Neural progenitor cell (in vitro differentiated cells): ENCODE measurements around the gene CDC42EP4. TPM values are rescaled to one million over a fixed set of nuclear protein-coding genes. Genes with fewer than 3 reads are reported as not detected.

ENCODE experiments used
- DNase-seq: peaks from one replicate; pipeline ENCODE4 v3.0.0-alpha.2; 2016; ENCODE audit warnings: low spot score
- H2AFZ ChIP-seq: fragments of 200-600 bp; sonication (generic); replicated peaks from 2 replicates; pipeline ENCODE4 v1.6.1; 2016; ENCODE audit warnings: antibody characterized with exemption
- H3F3A ChIP-seq: fragments of 200-600 bp; sonication (generic); 2 replicates; pipeline ENCODE4 v1.6.1; 2016; ENCODE audit warnings: antibody characterized with exemption, low read depth
- H3K27ac ChIP-seq: fragments of 200-600 bp; sonication (generic); 2 replicates; pipeline ENCODE4 v1.5.1; 2016; ENCODE audit warnings: mild to moderate bottlenecking
- H3K27me3 ChIP-seq: fragments of 200-600 bp; sonication (generic); 2 replicates; pipeline ENCODE4 v1.6.1; 2016; ENCODE audit warnings: mild to moderate bottlenecking, moderate library complexity
- H3K36me3 ChIP-seq: fragments of 200-600 bp; sonication (generic); 2 replicates; pipeline ENCODE4 v1.5.1; 2016
- H3K4me1 ChIP-seq: fragments of 200-600 bp; sonication (generic); 2 replicates; pipeline ENCODE4 v1.6.1; 2016; ENCODE audit warnings: mixed run types
- H3K4me2 ChIP-seq: fragments of 200-600 bp; sonication (generic); 2 replicates; pipeline ENCODE4 v1.6.1; 2016
- H3K4me3 ChIP-seq: fragments of 200-600 bp; sonication (generic); 2 replicates; pipeline ENCODE4 v1.5.1; 2016
- H3K79me2 ChIP-seq: fragments of 200-600 bp; sonication (generic); 2 replicates; pipeline ENCODE4 v1.6.1; 2016; ENCODE audit warnings: low read depth
- H3K9ac ChIP-seq: fragments of 200-600 bp; sonication (generic); 2 replicates; pipeline ENCODE4 v1.6.1; 2016
- H3K9me3 ChIP-seq: fragments of 200-600 bp; sonication (generic); 2 replicates; pipeline ENCODE4 v1.5.1; 2016; ENCODE audit warnings: low read depth
- H4K20me1 ChIP-seq: fragments of 200-600 bp; sonication (generic); 2 replicates; pipeline ENCODE4 v1.6.1; 2016; ENCODE audit warnings: low read depth
- H3K27ac Mint-ChIP-seq: 3 replicates; pipeline ENCODE4 v1.8.0; 2021; ENCODE audit warnings: mixed read lengths
- H3K27me3 Mint-ChIP-seq: 2 replicates; pipeline ENCODE4 v1.8.0; 2022; ENCODE audit warnings: low read depth, mild to moderate bottlenecking, inconsistent platforms, moderate library complexity, mixed read lengths; ENCODE audit not compliant: insufficient read depth
- H3K36me3 Mint-ChIP-seq: 3 replicates; pipeline ENCODE4 v1.8.0; 2021; ENCODE audit warnings: mixed read lengths
- H3K4me1 Mint-ChIP-seq: 3 replicates; pipeline ENCODE4 v1.8.0; 2021; ENCODE audit warnings: mixed read lengths
- H3K4me3 Mint-ChIP-seq: 3 replicates; pipeline ENCODE4 v1.8.0; 2021; ENCODE audit warnings: mild to moderate bottlenecking, moderate library complexity, mixed read lengths
- H3K9me3 Mint-ChIP-seq: 3 replicates; pipeline ENCODE4 v1.8.0; 2020; ENCODE audit warnings: mixed read lengths
- CTCF ChIP-seq: fragments of 200-600 bp; sonication (generic); IDR thresholded peaks from 2 replicates; pipeline ENCODE4 v1.5.1; 2017; ENCODE audit warnings: antibody characterized with exemption, mild to moderate bottlenecking
- EZH2 ChIP-seq: fragments of 200-600 bp; sonication (generic); IDR thresholded peaks from 2 replicates; pipeline ENCODE4 v1.6.1; 2017; ENCODE audit warnings: antibody characterized with exemption, mild to moderate bottlenecking, moderate library complexity
- EZH2phosphoT487 ChIP-seq: fragments of 200-600 bp; sonication (generic); IDR thresholded peaks from 2 replicates; pipeline ENCODE4 v1.6.1; 2017; ENCODE audit warnings: antibody characterized with exemption
- total RNA-seq: library from RNA; depleted of rRNA; stranded (reverse); fragments of >200 nt; gene quantifications from 2 replicates; pipeline ENCODE4 v1.2.3, GENCODE V29; 2015; ENCODE audit warnings: low replicate concordance

CDC42EP4 gene
- total RNA-seq, 1 donor from 2014 or later: 10.8 TPM

- Histone ChIP-seq H2AFZ (no peak overlapping the region), H3K27ac (no peak overlapping the region), H4K20me1 (no peaks in the 10 kb centered on the region), H3K9ac (no peak overlapping the region), H3K9me3 (no peaks in the 10 kb centered on the region), H3K4me3 (no peak overlapping the region), H3K4me2 (no peak overlapping the region), H3F3A (no peaks in the 10 kb centered on the region), H3K36me3 (no peaks in the 10 kb centered on the region), H3K27me3 (no peaks in the 10 kb centered on the region), H3K79me2 (no peaks in the 10 kb centered on the region), H3K4me1 (peaks cover 10% of the 10 kb centered on the region)
- Mint-ChIP-seq H3K36me3 (no peaks in the 10 kb centered on the region), H3K9me3 (no peaks in the 10 kb centered on the region), H3K27me3 (peaks cover 5% of the 10 kb centered on the region), H3K4me1 (peaks cover 27% of the 10 kb centered on the region), H3K4me3 (no peak overlapping the region), H3K27ac (no peak overlapping the region)
- no peak for DNase-seq
- TF ChIP-seq EZH2 (no peak), EZH2phosphoT487 (no peak), CTCF (no peak)
Measured at GRCh38 chr17:73327676-73328075, 15.9 kb upstream of the CDC42EP4 start.

GRCh38 chr17:73325527-73325842, 13.7 kb upstream of the CDC42EP4 start:
- Histone ChIP-seq H3K4me3 (no peak overlapping the region), H3K36me3 (no peaks in the 10 kb centered on the region), H3K9ac (no peak overlapping the region), H3K27ac (no peak overlapping the region), H3K9me3 (no peaks in the 10 kb centered on the region), H3K4me1 (peaks cover 10% of the 10 kb centered on the region), H2AFZ (no peak overlapping the region), H3K27me3 (no peaks in the 10 kb centered on the region), H3K4me2 (no peak overlapping the region), H3K79me2 (no peaks in the 10 kb centered on the region), H4K20me1 (no peaks in the 10 kb centered on the region), H3F3A (no peaks in the 10 kb centered on the region)
- no peak for DNase-seq
- H3K4me3 Mint-ChIP-seq: no peak overlapping the region
- no peaks in the 10 kb centered on the region for H3K36me3 Mint-ChIP-seq
- TF ChIP-seq EZH2 (no peak), CTCF (no peak), EZH2phosphoT487 (no peak)
- H3K9me3 Mint-ChIP-seq: no peaks in the 10 kb centered on the region
- peaks cover 7% of the 10 kb centered on the region for H3K27me3 Mint-ChIP-seq
- peaks cover 35% of the 10 kb centered on the region for H3K4me1 Mint-ChIP-seq
- no peak overlapping the region for H3K27ac Mint-ChIP-seq

GRCh38 chr17:73324711-73325526, 13.1 kb upstream of the CDC42EP4 start:
- H3K36me3 Mint-ChIP-seq: no peaks in the 10 kb centered on the region
- H3K9me3 Mint-ChIP-seq: no peaks in the 10 kb centered on the region
- no peak overlapping the region for H2AFZ ChIP-seq
- H3K36me3 ChIP-seq: no peaks in the 10 kb centered on the region
- H3K27me3 ChIP-seq: no peaks in the 10 kb centered on the region
- H3K4me2 ChIP-seq: peak overlapping the region; percentile 22
- no peak for DNase-seq
- H3K79me2 ChIP-seq: no peaks in the 10 kb centered on the region
- H3K27ac Mint-ChIP-seq: peak overlapping the region; percentile 69
- H3K4me3 Mint-ChIP-seq: no peak overlapping the region
- H4K20me1 ChIP-seq: no peaks in the 10 kb centered on the region
- H3K4me1 Mint-ChIP-seq: peaks cover 40% of the 10 kb centered on the region
- no peak overlapping the region for H3K27ac ChIP-seq
- no peaks in the 10 kb centered on the region for H3F3A ChIP-seq
- peaks cover 10% of the 10 kb centered on the region for H3K27me3 Mint-ChIP-seq
- TF ChIP-seq CTCF: no peak
- TF ChIP-seq EZH2: no peak
- TF ChIP-seq EZH2phosphoT487: no peak
- no peaks in the 10 kb centered on the region for H3K9me3 ChIP-seq
- no peak overlapping the region for H3K4me3 ChIP-seq
- no peak overlapping the region for H3K9ac ChIP-seq
- peaks cover 10% of the 10 kb centered on the region for H3K4me1 ChIP-seq
